NB4 (cell line): ENCODE data around the gene LGI4.

Experiments used
- MYC ChIP-seq: IDR thresholded peaks from 2 replicates; pipeline ENCODE4 v1.6.1; 2011; ENCODE audit warnings: low read depth, low read length
- POLR2A ChIP-seq: IDR thresholded peaks from 2 replicates; pipeline ENCODE4 v1.6.1; 2011; ENCODE audit warnings: mild to moderate bottlenecking; ENCODE audit not compliant: insufficient read length; ENCODE audit errors: extremely low read depth
- TF ChIP-seq, protein P1 (sequence below): IDR thresholded peaks from one replicate; pipeline ENCODE4 v1.5.1; 2012; ENCODE audit warnings: low read depth, low read length
- TF ChIP-seq, protein P2 (sequence below): IDR thresholded peaks from 2 replicates; pipeline ENCODE4 v1.6.1; 2011; ENCODE audit warnings: low read depth, low read length

DNA sequence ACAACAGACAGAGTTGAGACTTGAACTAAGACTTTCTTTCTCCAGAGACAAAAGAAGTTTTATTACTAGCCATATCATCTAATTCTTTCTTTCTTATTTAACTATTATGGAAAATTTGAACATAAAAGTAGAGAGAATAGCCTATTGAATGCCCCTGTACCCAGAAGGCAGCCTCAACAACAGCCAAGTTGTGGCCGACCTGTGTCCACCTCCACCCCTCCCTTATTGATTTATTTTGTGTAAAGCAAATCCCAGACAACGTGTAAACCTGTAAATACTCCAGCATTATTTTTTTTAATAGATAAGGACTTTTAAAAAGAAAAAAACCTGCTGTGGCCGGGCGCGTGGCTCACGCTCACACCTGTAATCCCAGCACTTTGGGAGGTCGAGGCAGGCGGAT, 45.3 kb downstream of the LGI4 start:
- TF ChIP-seq, protein P1, sequence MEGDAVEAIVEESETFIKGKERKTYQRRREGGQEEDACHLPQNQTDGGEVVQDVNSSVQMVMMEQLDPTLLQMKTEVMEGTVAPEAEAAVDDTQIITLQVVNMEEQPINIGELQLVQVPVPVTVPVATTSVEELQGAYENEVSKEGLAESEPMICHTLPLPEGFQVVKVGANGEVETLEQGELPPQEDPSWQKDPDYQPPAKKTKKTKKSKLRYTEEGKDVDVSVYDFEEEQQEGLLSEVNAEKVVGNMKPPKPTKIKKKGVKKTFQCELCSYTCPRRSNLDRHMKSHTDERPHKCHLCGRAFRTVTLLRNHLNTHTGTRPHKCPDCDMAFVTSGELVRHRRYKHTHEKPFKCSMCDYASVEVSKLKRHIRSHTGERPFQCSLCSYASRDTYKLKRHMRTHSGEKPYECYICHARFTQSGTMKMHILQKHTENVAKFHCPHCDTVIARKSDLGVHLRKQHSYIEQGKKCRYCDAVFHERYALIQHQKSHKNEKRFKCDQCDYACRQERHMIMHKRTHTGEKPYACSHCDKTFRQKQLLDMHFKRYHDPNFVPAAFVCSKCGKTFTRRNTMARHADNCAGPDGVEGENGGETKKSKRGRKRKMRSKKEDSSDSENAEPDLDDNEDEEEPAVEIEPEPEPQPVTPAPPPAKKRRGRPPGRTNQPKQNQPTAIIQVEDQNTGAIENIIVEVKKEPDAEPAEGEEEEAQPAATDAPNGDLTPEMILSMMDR: no peak
- TF ChIP-seq POLR2A (no peak), MYC (no peak)
- TF ChIP-seq, protein P2, sequence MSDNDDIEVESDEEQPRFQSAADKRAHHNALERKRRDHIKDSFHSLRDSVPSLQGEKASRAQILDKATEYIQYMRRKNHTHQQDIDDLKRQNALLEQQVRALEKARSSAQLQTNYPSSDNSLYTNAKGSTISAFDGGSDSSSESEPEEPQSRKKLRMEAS: no peak
